IMR-90 (cell line): ENCODE measurements around the gene UST.

Experiments
- BHLHE40 ChIP-seq: fragments of 150-350 bp; IDR thresholded peaks from 2 replicates; pipeline ENCODE4 v1.6.1; 2016; ENCODE audit warnings: mild to moderate bottlenecking, low read depth, low read length
- CEBPB ChIP-seq: IDR thresholded peaks from 2 replicates; pipeline ENCODE4 v1.6.1; 2012; ENCODE audit warnings: low read depth, low read length, improper control_type of control experiment
- CHD1 ChIP-seq: IDR thresholded peaks from 2 replicates; pipeline ENCODE4 v1.6.1; 2012; ENCODE audit warnings: low read depth, low read length, improper control_type of control experiment
- ELK1 ChIP-seq: fragments of 150-350 bp; IDR thresholded peaks from 2 replicates; pipeline ENCODE4 v1.6.1; 2016; ENCODE audit warnings: low read depth, mild to moderate bottlenecking, low read length, moderate library complexity, borderline replicate concordance
- FOS ChIP-seq: fragments of 150-350 bp; IDR thresholded peaks from 2 replicates; pipeline ENCODE4 v1.6.1; 2016; ENCODE audit warnings: low read depth, low read length
- MAFK ChIP-seq: IDR thresholded peaks from 2 replicates; pipeline ENCODE4 v1.6.1; 2012; ENCODE audit warnings: low read depth, low read length, improper control_type of control experiment
- MXI1 ChIP-seq: IDR thresholded peaks from 2 replicates; pipeline ENCODE4 v1.6.1; 2012; ENCODE audit warnings: low read depth, mild to moderate bottlenecking, low read length, moderate library complexity, borderline replicate concordance
- POLR2A ChIP-seq: IDR thresholded peaks from 2 replicates; pipeline ENCODE4 v1.6.1; 2012; ENCODE audit warnings: mild to moderate bottlenecking, low read depth, low read length
- RAD21 ChIP-seq: IDR thresholded peaks from 2 replicates; pipeline ENCODE4 v1.6.1; 2012; ENCODE audit warnings: low read length, improper control_type of control experiment
- RCOR1 ChIP-seq: IDR thresholded peaks from 2 replicates; pipeline ENCODE4 v1.6.1; 2012; ENCODE audit warnings: mild to moderate bottlenecking, low read length, improper control_type of control experiment; ENCODE audit not compliant: insufficient replicate concordance
- RFX5 ChIP-seq: IDR thresholded peaks from 2 replicates; pipeline ENCODE4 v1.8.0; 2012; ENCODE audit warnings: low read depth, mild to moderate bottlenecking, low read length, moderate library complexity
- SMC3 ChIP-seq: fragments of 150-350 bp; IDR thresholded peaks from 2 replicates; pipeline ENCODE4 v1.6.1; 2016; ENCODE audit warnings: low read depth, mild to moderate bottlenecking, antibody characterized with exemption, low read length, moderate library complexity
- USF2 ChIP-seq: fragments of 150-350 bp; IDR thresholded peaks from 2 replicates; pipeline ENCODE4 v1.6.1; 2017; ENCODE audit warnings: mild to moderate bottlenecking, antibody characterized with exemption, low read length, low read depth
- TF ChIP-seq, protein P1 (sequence below): conservative IDR thresholded peaks from 2 replicates; pipeline ENCODE4 v1.5.1; 2012; ENCODE audit warnings: mild to moderate bottlenecking, low read depth, low read length, improper control_type of control experiment

GRCh38 chr6:148803979-148804378, 57.1 kb downstream of the UST start:
- TF ChIP-seq RAD21 (no peak), RFX5 (no peak), BHLHE40 (no peak), CEBPB (no peak), POLR2A (no peak), CHD1 (no peak), USF2 (no peak), ELK1 (no peak), FOS (no peak), MXI1 (no peak), SMC3 (no peak), MAFK (no peak), RCOR1 (no peak)
- TF ChIP-seq, protein P1, sequence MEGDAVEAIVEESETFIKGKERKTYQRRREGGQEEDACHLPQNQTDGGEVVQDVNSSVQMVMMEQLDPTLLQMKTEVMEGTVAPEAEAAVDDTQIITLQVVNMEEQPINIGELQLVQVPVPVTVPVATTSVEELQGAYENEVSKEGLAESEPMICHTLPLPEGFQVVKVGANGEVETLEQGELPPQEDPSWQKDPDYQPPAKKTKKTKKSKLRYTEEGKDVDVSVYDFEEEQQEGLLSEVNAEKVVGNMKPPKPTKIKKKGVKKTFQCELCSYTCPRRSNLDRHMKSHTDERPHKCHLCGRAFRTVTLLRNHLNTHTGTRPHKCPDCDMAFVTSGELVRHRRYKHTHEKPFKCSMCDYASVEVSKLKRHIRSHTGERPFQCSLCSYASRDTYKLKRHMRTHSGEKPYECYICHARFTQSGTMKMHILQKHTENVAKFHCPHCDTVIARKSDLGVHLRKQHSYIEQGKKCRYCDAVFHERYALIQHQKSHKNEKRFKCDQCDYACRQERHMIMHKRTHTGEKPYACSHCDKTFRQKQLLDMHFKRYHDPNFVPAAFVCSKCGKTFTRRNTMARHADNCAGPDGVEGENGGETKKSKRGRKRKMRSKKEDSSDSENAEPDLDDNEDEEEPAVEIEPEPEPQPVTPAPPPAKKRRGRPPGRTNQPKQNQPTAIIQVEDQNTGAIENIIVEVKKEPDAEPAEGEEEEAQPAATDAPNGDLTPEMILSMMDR, result no peak
